ENCODE measurements around the gene CITED4. TPM values are rescaled to one million over a fixed set of nuclear protein-coding genes. Genes with fewer than 3 reads are reported as not detected.

The CITED4 gene
- total and polyA plus RNA-seq, 9 of the 15 experiments (the other 6 are each of a cell fraction or from before 2014, with no cell fraction given), result 0.11 to 1.2 (median 0.17) TPM; not detected in 2

- TF ChIP-seq ZFP91 (CRISPR knock-in tag; IDR thresholded peaks at IDR 0.05) (no peak), MEF2A (IDR thresholded peaks at IDR 0.05; ENCODE audit: control insufficient read depth, low read depth, low read length) (no peak), SOX6 (IDR thresholded peaks at IDR 0.05) (peak; percentile 98), GATAD2B (IDR thresholded peaks at IDR 0.05; ENCODE audit: borderline replicate concordance) (peak; percentile 92), DMBX1 (CRISPR knock-in tag; IDR thresholded peaks at IDR 0.05; ENCODE audit: borderline replicate concordance) (peak; percentile 87), NONO (IDR thresholded peaks at IDR 0.05; ENCODE audit: low read depth in 2 of 2, low read length in 1 of 2) (peak in 1 of 2 experiments; percentile 95; a peak in 2 of 4 replicates), PATZ1 (CRISPR knock-in tag; IDR thresholded peaks at IDR 0.05; ENCODE audit: borderline replicate concordance) (no peak), DIDO1 (tag; IDR thresholded peaks at IDR 0.05; ENCODE audit: low read depth) (no peak), ZNF316 (IDR thresholded peaks at IDR 0.05) (no peak), ZNF589 (CRISPR knock-in tag; IDR thresholded peaks at IDR 0.05; ENCODE audit: low read depth) (peak; percentile 89), SRSF7 (optimal IDR thresholded peaks at IDR 0.05; ENCODE audit: low read depth, low read length) (no peak), MITF (IDR thresholded peaks at IDR 0.05) (no peak), ZNF583 (CRISPR knock-in tag; IDR thresholded peaks at IDR 0.05) (peak; percentile 84), ZNF512 (tag; IDR thresholded peaks at IDR 0.05) (no peak), POLR2G (IDR thresholded peaks at IDR 0.05; ENCODE audit: low read depth, low read length) (no peak), ZNF696 (CRISPR knock-in tag; conservative IDR thresholded peaks at IDR 0.05) (no peak), NCOA2 (IDR thresholded peaks at IDR 0.05; ENCODE audit: partially characterized antibody in 2 of 2) (no peak), CREB3 (tag; conservative IDR thresholded peaks at IDR 0.05; ENCODE audit: low read depth) (peak; percentile 87), NFIC (IDR thresholded peaks at IDR 0.05) (peak; percentile 95), MEIS2 (IDR thresholded peaks at IDR 0.05; ENCODE audit: partially characterized antibody) (peak; percentile 77)
These were observed 41.1 kb downstream of the CITED4 start (continued) for GRCh38 chr1:40820911-40821693.

Data from K562 (cell line).